Lung (tissue), 12 donors: ENCODE measurements around the gene VIPR1. TPM values are rescaled to one million over a fixed set of nuclear protein-coding genes. Genes with fewer than 3 reads are reported as not detected.
"Not testable (repeated sequence)": the region's sequence is repeated elsewhere in the genome, so short reads cannot be mapped to it uniquely, and the experiment has no call there.

Source experiments
- ATAC-seq: fragments of 200-7000 bp; cut with Tn5 transposase; one replicate; pipeline ENCODE4 v1.9.1; 2020; ENCODE audit warnings: moderate number of reproducible peaks; ENCODE audit not compliant: insufficient read depth, low FRiP score
- DNase-seq, 3 donors: peaks; one replicate each; pipeline ENCODE4 v3.0.0-alpha.2; 2013 to 2017
- H3K27ac ChIP-seq, 2 donors: one replicate each; pipeline ENCODE4 v1.5.1; 2013; ENCODE audit warnings: mild to moderate bottlenecking in 2 of 2, moderate library complexity in 2 of 2, control low read depth in 1 of 2, inconsistent platforms in 1 of 2, low read depth in 1 of 2, low read length in 1 of 2
- H3K27me3 ChIP-seq, 3 donors: one replicate each; pipeline ENCODE4 v1.5.1; 2013; ENCODE audit warnings: low read length in 2 of 3; ENCODE audit not compliant: control insufficient read depth in 3 of 3, insufficient read depth in 3 of 3
- H3K36me3 ChIP-seq, 4 donors: one replicate each; pipeline ENCODE4 v1.5.1; 2013; ENCODE audit warnings: low read length in 4 of 4, mild to moderate bottlenecking in 1 of 4, moderate library complexity in 1 of 4; ENCODE audit not compliant: control insufficient read depth in 4 of 4, insufficient read depth in 4 of 4
- H3K4me1 ChIP-seq, 5 donors: one replicate each; pipeline ENCODE4 v1.5.1; 2013; ENCODE audit warnings: low read length in 5 of 5, mild to moderate bottlenecking in 2 of 5, moderate library complexity in 1 of 5; ENCODE audit not compliant: control insufficient read depth in 5 of 5, insufficient read depth in 5 of 5
- H3K4me3 ChIP-seq: one replicate; pipeline ENCODE4 v1.5.1; 2013; ENCODE audit warnings: mild to moderate bottlenecking, control low read depth, moderate library complexity
- H3K9ac ChIP-seq, 2 donors: one replicate each; pipeline ENCODE4 v1.5.1; 2013; ENCODE audit warnings: low read length in 2 of 2, control low read depth in 1 of 2; ENCODE audit not compliant: insufficient read depth in 1 of 2
- H3K9me3 ChIP-seq, 4 donors: one replicate each; pipeline ENCODE4 v1.5.1; 2013; ENCODE audit warnings: low read length in 3 of 4, mild to moderate bottlenecking in 1 of 4, moderate library complexity in 1 of 4; ENCODE audit not compliant: control insufficient read depth in 4 of 4, insufficient read depth in 3 of 4
- WGBS, 2 donors: extraction: QIAGEN DNeasy Blood & Tissue Kit; methylation state at CpG; one replicate each; pipeline ENCODE4 v1.1.7; 2013; 5-methylcytosine and 5-hydroxymethylcytosine counted together
- polyA plus RNA-seq, 2 donors: library from polyadenylated mRNA; stranded (reverse); fragments of 200-250 nt; gene quantifications; one replicate each; pipeline ENCODE4 v1.2.1, GENCODE V29; 2013
- total RNA-seq, 2 donors: library from RNA; depleted of rRNA in 1 of 2; stranded (reverse); fragments of >200 nt in 1 of 2; gene quantifications; one replicate each; pipeline ENCODE4 v1.2.1, GENCODE V29; 2014 to 2021
- TF ChIP-seq, protein P1 (sequence below): IDR thresholded peaks from 2 replicates; pipeline ENCODE4 v1.5.1; 2012; ENCODE audit warnings: mild to moderate bottlenecking; ENCODE audit errors: control extremely low read depth, extremely low read depth
- donor health status: control.
- donor health status: control.
- donor health status: Bipolar disorder and iron deficiency.
- donor health status: healthy.
- donor health status: DM: yes; HTN: yes; CAD: no.

Gene VIPR1
- total and polyA plus RNA-seq, 4 donors = 24.8 to 89.8 (median 65.0) TPM

DNA sequence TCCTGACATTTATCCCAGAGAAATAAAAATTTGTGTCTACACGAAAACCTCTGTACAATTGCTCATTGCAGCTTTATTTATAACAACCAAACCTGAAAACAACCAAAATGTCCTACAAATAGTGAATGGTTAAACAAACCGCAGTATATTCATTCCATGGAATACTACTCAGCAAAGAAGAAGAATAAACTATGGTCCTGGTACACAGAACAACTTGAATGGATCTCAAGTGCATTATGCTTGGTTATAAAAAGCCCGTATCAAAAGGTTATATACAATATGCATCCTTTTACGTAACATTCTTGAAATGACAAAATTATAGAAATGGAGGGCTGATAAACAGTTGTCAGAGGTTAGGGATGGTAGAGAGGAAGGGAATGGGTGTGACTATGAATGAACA lies 75.6 kb downstream of the VIPR1 start:
- DNase-seq = no peak
- Histone ChIP-seq H3K4me3 (no peak overlapping the region), H3K27ac (no peak overlapping the region), H3K36me3 (peaks cover 0 to 11% (median 6%) of the 10 kb centered on the region in 4 donors), H3K9me3 (peaks cover 0 to 14% (median under 1%) of the 10 kb centered on the region in 4 donors), H3K4me1 (peaks cover 0 to 19% (median 6%) of the 10 kb centered on the region in 5 donors), H3K27me3 (no peaks in the 10 kb centered on the region), H3K9ac (no peak overlapping the region)
- whole genome bisulfite sequencing, 2 donors = 96 to 98% methylated on average over 4 of the region's 4 CpGs
- ATAC-seq = no peak
- TF ChIP-seq, protein P1, sequence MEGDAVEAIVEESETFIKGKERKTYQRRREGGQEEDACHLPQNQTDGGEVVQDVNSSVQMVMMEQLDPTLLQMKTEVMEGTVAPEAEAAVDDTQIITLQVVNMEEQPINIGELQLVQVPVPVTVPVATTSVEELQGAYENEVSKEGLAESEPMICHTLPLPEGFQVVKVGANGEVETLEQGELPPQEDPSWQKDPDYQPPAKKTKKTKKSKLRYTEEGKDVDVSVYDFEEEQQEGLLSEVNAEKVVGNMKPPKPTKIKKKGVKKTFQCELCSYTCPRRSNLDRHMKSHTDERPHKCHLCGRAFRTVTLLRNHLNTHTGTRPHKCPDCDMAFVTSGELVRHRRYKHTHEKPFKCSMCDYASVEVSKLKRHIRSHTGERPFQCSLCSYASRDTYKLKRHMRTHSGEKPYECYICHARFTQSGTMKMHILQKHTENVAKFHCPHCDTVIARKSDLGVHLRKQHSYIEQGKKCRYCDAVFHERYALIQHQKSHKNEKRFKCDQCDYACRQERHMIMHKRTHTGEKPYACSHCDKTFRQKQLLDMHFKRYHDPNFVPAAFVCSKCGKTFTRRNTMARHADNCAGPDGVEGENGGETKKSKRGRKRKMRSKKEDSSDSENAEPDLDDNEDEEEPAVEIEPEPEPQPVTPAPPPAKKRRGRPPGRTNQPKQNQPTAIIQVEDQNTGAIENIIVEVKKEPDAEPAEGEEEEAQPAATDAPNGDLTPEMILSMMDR = no peak

- 99% methylated on average over 4 of the region's 4 CpGs for WGBS, 2 donors
- not testable (repeated sequence) for H3K4me3 ChIP-seq, H3K9ac ChIP-seq, H3K27ac ChIP-seq, DNase-seq, H3K27me3 ChIP-seq, ATAC-seq
- Histone ChIP-seq H3K4me1 (peaks cover 0 to 19% (median 6%) of the 10 kb centered on the region in 5 donors), H3K9me3 (peaks cover 0 to 11% (median under 1%) of the 10 kb centered on the region in 4 donors), H3K36me3 (peaks cover 0 to 11% (median 3%) of the 10 kb centered on the region in 4 donors)
These were observed 76.9 kb downstream of the VIPR1 start for GRCh38 chr3:42579346-42579745.

- TF ChIP-seq, protein P1 = no peak
- peak overlapping the region; percentile 82 to 83 for H3K9ac ChIP-seq
- peak overlapping the region; percentile 93 to 98 for H3K27ac ChIP-seq
- no peaks in the 10 kb centered on the region for H3K9me3 ChIP-seq
- H3K27me3 ChIP-seq = no peaks in the 10 kb centered on the region
- peak overlapping the region; percentile 87 for H3K4me3 ChIP-seq
- H3K4me1 ChIP-seq = peaks cover 0 to 19% (median 6%) of the 10 kb centered on the region in 5 donors
- 0 to 2% methylated on average over 11 of the region's 11 CpGs for WGBS, 2 donors
- ATAC-seq (no peak), DNase-seq (no peak)
- peaks cover 0 to 4% (median 0%) of the 10 kb centered on the region in 4 donors for H3K36me3 ChIP-seq
These were observed 78.9 kb downstream of the VIPR1 start for GRCh38 chr3:42581400-42581708.

DNA sequence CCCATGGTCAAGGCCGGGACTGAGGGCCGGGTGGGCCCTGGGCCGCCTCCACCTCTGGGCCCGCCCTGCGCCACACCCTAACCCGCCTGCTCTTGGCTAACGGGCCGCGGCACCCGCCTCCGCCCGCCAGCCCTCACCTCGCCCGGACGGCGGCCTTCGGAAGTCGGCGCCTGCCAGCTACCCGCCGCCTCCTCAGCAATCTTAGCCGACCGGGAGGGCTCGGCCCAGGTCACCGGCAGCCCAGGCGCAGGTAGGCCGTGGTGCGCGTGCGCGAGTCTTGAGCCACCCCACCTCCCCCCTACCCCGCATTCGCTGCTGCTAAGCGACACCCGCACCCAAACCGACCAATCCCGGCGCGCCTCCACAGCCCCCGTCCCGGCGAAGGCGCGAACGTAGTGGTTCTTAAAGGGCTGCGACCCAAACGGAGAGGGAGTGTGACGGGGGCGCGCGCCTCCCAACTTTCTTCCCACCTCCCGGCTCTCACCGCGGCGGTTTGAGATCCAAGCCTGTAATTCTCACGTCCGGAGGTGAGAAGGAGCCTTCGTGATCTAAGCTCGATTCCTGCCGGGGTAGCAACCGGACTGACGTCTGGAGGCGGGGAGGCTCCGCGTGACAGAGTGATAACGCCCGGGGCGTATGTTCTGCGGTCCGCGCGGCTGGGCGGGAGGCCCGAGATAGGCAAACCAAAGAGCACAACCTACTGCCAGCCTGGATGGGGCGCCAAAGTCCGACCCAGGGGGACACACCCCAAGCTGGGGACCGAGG lies 79.4 kb downstream of the VIPR1 start, which contains the start of gene SEC22C:
Gene SEC22C (minus strand): TSS at position 259 of the 765 bp plus-strand sequence. CDS start 12,921 bp downstream, outside the sequence.
- TF ChIP-seq, protein P1 = no peak
- H3K9me3 ChIP-seq = no peaks in the 10 kb centered on the region
- peaks cover 0 to 19% (median 6%) of the 10 kb centered on the region in 5 donors for H3K4me1 ChIP-seq
- peak; percentile 97 for ATAC-seq
- DNase-seq = peak; percentile 93 to 95 (median 94)
- 1% methylated on average over 66 to 77 of the region's 77 CpGs for WGBS, 2 donors
- peaks cover 0 to 4% (median 0%) of the 10 kb centered on the region in 4 donors for H3K36me3 ChIP-seq
- peak within 1 kb of the TSS; percentile 87 for H3K4me3 ChIP-seq
- H3K27me3 ChIP-seq = no peaks in the 10 kb centered on the region
- H3K27ac ChIP-seq = peak within 1 kb of the TSS; percentile 93 to 98
- H3K9ac ChIP-seq = peak within 1 kb of the TSS; percentile 82 to 83
